ENCODE measurements around the gene MEX3C.

- TF ChIP-seq EZH2 (IDR thresholded peaks at IDR 0.05; ENCODE audit: borderline replicate concordance, insufficient read depth, low read length, poor library complexity, severe bottlenecking) (no peak), CTCF (IDR thresholded peaks at IDR 0.05; ENCODE audit: poor library complexity, severe bottlenecking) (no peak), REST (IDR thresholded peaks at IDR 0.05; ENCODE audit: borderline replicate concordance) (no peak), POLR2AphosphoS5 (IDR thresholded peaks at IDR 0.05) (no peak), TAF1 (IDR thresholded peaks at IDR 0.05; ENCODE audit: low read depth) (no peak), RAD21 (conservative IDR thresholded peaks at IDR 0.05) (no peak)
Measured at GRCh38 chr18:51151185-51151567, 46.3 kb downstream of the MEX3C start.

Data from neural cell (in vitro differentiated cells).